ENCODE measurements around the gene PCNX2. TPM values are rescaled to one million over a fixed set of nuclear protein-coding genes. Genes with fewer than 3 reads are reported as not detected.
A peak's percentile ranks its signal among the peaks of the same experiment; 100 is the strongest.

The PCNX2 gene
- total and polyA plus RNA-seq, 4 donors: 24.4 to 85.8 (median 29.8) TPM

DNA sequence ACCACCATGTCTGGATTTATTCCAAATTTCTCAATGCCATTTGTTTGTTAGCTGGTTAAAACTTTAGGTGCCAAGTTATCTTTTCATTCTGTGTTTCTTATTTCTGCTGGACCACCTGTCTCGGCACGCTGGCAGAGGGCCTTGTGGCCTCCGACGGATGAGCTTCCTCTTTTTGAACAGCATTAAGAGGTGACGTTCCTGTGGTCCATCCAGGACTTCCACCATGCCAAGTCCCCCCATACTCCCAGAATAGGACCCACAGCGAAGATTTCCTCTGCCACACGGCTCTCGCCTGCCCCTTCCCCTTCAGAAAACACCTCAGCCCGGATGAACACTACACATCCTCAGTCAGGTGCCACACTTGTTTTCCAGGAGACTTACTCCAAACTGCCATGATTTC is 271.3 kb downstream of the PCNX2 start:
- Histone ChIP-seq H3K27ac (ENCODE audit: low read depth, low read length) (no peak overlapping the region), H3K27me3 (ENCODE audit: control insufficient read depth, insufficient read depth, low read length) (no peaks in the 10 kb centered on the region), H3K4me1 (ENCODE audit: control insufficient read depth, insufficient read depth, low read length) (peaks cover 19% of the 10 kb centered on the region), H3K4me3 (ENCODE audit: low read depth, low read length) (no peak overlapping the region), H3K9me3 (ENCODE audit: control insufficient read depth, insufficient read depth, low read length) (no peaks in the 10 kb centered on the region), H3K36me3 (ENCODE audit: control insufficient read depth, insufficient read depth, low read length) (peaks cover 5% of the 10 kb centered on the region)
- no peak for DNase-seq (ENCODE audit: low read depth in 4 of 6, low spot score in 6 of 6)
- 89% methylated on average over 8 of the region's 9 CpGs for WGBS (ENCODE audit: insufficient coverage)

DNA sequence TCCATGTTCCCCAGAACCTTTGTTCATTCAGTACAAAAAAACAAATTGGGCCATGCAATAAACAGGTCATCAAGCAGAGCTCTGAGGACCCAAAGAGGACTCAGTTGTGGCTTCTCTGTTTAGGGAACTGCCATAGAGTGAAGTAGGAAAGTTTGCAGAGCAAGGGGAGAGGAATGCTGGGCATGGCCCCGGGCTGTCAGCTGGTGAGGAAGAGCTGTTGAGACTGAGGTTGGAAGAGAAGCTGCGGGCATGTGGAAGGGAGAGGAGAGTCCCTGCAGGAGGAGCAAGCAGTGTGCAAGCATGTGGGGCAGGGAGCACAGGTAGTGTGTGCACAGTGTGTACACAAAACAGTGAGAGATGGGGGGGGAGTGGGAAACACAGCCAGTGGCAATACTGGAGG is 273.3 kb downstream of the PCNX2 start:
- no peak overlapping the region for H3K27ac ChIP-seq (ENCODE audit: low read depth, low read length)
- peaks cover 19% of the 10 kb centered on the region for H3K4me1 ChIP-seq (ENCODE audit: control insufficient read depth, insufficient read depth, low read length)
- DNase-seq (ENCODE audit: low read depth in 4 of 6, low spot score in 6 of 6): no peak
- no peaks in the 10 kb centered on the region for H3K9me3 ChIP-seq (ENCODE audit: control insufficient read depth, insufficient read depth, low read length)
- H3K4me3 ChIP-seq (ENCODE audit: low read depth, low read length): no peak overlapping the region
- H3K27me3 ChIP-seq (ENCODE audit: control insufficient read depth, insufficient read depth, low read length): no peaks in the 10 kb centered on the region
- WGBS (ENCODE audit: insufficient coverage): 96% methylated on average over 2 of the region's 2 CpGs
- peaks cover 5% of the 10 kb centered on the region for H3K36me3 ChIP-seq (ENCODE audit: control insufficient read depth, insufficient read depth, low read length)

DNA sequence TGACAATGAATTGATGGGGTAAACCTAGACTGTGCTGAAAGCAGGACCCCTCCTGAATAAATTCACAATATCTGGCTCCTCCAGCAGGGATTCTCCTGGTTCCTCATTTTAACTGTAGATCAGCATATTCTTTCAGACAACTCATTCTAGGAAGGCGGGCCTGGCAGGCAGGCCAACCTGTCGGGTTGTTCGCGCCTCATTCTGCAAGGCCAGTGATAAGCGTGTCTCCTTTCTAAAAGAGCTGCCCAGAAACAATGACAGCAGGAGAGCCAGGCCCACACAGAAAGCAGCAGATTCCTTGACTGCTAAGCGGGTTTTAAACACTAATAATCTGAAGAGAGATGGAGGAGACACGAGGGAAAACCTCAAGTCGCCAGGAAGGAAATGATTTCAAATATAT is 275.1 kb downstream of the PCNX2 start:
- H3K27me3 ChIP-seq (ENCODE audit: control insufficient read depth, insufficient read depth, low read length): no peaks in the 10 kb centered on the region
- 31% methylated on average over 5 of the region's 8 CpGs for WGBS (ENCODE audit: insufficient coverage)
- H3K4me1 ChIP-seq (ENCODE audit: control insufficient read depth, insufficient read depth, low read length): peaks cover 19% of the 10 kb centered on the region
- H3K4me3 ChIP-seq (ENCODE audit: low read depth, low read length): no peak overlapping the region
- H3K9me3 ChIP-seq (ENCODE audit: control insufficient read depth, insufficient read depth, low read length): no peaks in the 10 kb centered on the region
- no peak overlapping the region for H3K27ac ChIP-seq (ENCODE audit: low read depth, low read length)
- DNase-seq (ENCODE audit: low read depth in 4 of 6, low spot score in 6 of 6): peak in 2 of 6 donors; percentile 45 to 58
- H3K36me3 ChIP-seq (ENCODE audit: control insufficient read depth, insufficient read depth, low read length): peaks cover 5% of the 10 kb centered on the region

DNA sequence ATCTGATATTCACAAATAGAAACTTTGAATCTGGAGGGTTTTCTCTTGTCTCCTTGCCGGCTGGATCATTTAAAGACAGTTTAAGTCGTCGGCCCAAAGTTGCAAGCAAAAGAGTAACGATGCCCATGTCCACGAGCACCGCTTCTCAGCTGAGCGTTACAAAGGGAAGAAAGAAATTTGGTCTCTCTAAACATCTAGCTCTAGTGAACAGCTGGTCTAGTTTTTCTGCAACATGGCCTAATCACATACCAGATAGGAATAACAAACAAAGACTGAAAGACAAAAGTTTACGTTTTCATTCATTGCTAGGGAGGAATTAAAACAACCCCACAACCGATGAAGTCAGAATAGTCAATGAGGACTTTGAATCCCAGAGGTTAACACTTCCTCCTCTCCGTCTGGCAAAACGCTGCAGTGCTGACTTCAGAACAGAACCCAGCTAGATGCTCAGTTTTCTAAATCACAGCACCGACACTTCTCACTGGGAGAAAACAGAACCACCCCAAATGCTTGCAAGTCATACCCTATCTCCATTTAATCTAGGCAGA is 275.7 kb downstream of the PCNX2 start:
- H3K9me3 ChIP-seq (ENCODE audit: control insufficient read depth, insufficient read depth, low read length): no peaks in the 10 kb centered on the region
- peaks cover 3% of the 10 kb centered on the region for H3K36me3 ChIP-seq (ENCODE audit: control insufficient read depth, insufficient read depth, low read length)
- H3K27ac ChIP-seq (ENCODE audit: low read depth, low read length): no peak overlapping the region
- no peaks in the 10 kb centered on the region for H3K27me3 ChIP-seq (ENCODE audit: control insufficient read depth, insufficient read depth, low read length)
- DNase-seq (ENCODE audit: low read depth in 4 of 6, low spot score in 6 of 6): peak in 2 of 6 donors; percentile 51
- H3K4me3 ChIP-seq (ENCODE audit: low read depth, low read length): no peak overlapping the region
- peaks cover 19% of the 10 kb centered on the region for H3K4me1 ChIP-seq (ENCODE audit: control insufficient read depth, insufficient read depth, low read length)
- WGBS (ENCODE audit: insufficient coverage): 27% methylated on average over 3 of the region's 12 CpGs

DNA sequence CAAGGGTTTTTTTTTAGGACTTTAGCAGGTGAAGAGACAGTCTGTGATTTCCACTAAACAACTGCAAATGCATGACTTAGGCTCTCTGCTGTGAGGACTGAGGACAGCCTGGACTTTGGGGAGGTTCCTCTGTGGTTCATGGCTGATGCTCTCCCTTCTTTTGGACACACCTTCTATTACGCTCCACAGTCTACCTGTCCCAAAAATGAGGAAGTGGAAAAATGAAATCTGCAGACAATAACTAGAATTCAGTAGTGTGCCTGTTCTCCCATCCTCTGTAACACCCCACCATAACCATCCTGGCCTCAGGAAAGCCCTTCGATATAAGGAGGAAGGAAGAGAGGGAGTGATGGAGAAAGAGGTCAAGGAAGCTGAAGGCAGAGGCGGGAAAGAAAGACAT is 276.4 kb downstream of the PCNX2 start:
- H3K4me1 ChIP-seq (ENCODE audit: control insufficient read depth, insufficient read depth, low read length): peaks cover 19% of the 10 kb centered on the region
- no peaks in the 10 kb centered on the region for H3K9me3 ChIP-seq (ENCODE audit: control insufficient read depth, insufficient read depth, low read length)
- DNase-seq (ENCODE audit: low read depth in 4 of 6, low spot score in 6 of 6): no peak
- H3K36me3 ChIP-seq (ENCODE audit: control insufficient read depth, insufficient read depth, low read length): peaks cover under 1% of the 10 kb centered on the region
- WGBS (ENCODE audit: insufficient coverage): 92% methylated on average over 1 of the region's 3 CpGs
- no peaks in the 10 kb centered on the region for H3K27me3 ChIP-seq (ENCODE audit: control insufficient read depth, insufficient read depth, low read length)
- H3K27ac ChIP-seq (ENCODE audit: low read depth, low read length): no peak overlapping the region
- no peak overlapping the region for H3K4me3 ChIP-seq (ENCODE audit: low read depth, low read length)

DNA sequence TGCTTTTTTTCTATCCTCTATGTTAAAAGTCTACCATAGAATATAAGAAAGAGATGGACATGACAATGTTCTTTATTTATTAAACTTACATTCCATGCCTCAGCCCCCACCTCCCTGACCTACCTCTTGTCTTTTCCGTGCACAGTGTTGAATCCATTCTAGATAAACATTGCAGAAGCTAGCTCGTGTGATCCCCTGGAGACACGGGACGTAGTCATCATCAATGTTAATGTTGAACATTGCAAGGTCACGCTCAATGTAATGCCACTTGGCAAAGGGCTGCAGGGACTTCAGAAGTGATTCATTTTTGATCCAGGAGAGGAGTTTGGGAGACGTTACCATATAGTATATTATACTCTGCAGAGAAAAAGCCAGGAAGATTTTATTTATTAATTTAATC is 278.7 kb downstream of the PCNX2 start:
- DNase-seq (ENCODE audit: low read depth in 4 of 6, low spot score in 6 of 6): no peak
- WGBS (ENCODE audit: insufficient coverage): 51% methylated on average over 2 of the region's 6 CpGs
- H3K36me3 ChIP-seq (ENCODE audit: control insufficient read depth, insufficient read depth, low read length): no peaks in the 10 kb centered on the region
- no peaks in the 10 kb centered on the region for H3K27me3 ChIP-seq (ENCODE audit: control insufficient read depth, insufficient read depth, low read length)
- no peak overlapping the region for H3K27ac ChIP-seq (ENCODE audit: low read depth, low read length)
- peaks cover 19% of the 10 kb centered on the region for H3K4me1 ChIP-seq (ENCODE audit: control insufficient read depth, insufficient read depth, low read length)
- H3K4me3 ChIP-seq (ENCODE audit: low read depth, low read length): no peak overlapping the region
- no peaks in the 10 kb centered on the region for H3K9me3 ChIP-seq (ENCODE audit: control insufficient read depth, insufficient read depth, low read length)

DNA sequence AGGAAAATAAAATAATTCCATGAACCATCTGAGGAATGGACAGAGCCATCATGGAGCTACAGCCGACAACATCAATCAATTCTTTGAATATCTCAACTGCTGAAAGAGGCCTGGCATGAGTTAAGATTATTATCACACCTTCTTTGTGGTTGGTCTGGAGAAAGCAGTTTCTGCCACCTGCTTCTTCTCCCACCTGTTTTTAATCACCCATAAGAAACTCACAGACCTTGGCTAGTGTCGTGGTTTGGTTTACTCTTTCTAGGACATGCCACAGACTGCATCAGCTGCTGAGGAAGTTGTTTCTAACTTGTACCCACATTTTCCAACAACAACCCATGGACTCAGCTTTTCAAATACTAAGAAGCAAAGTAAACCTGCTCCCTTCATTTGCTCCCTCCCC is 279.6 kb downstream of the PCNX2 start:
- H3K4me1 ChIP-seq (ENCODE audit: control insufficient read depth, insufficient read depth, low read length): peaks cover 12% of the 10 kb centered on the region
- no peak overlapping the region for H3K27ac ChIP-seq (ENCODE audit: low read depth, low read length)
- no peaks in the 10 kb centered on the region for H3K9me3 ChIP-seq (ENCODE audit: control insufficient read depth, insufficient read depth, low read length)
- whole genome bisulfite sequencing (ENCODE audit: insufficient coverage): 100% methylated on average over 1 of the region's 2 CpGs
- no peaks in the 10 kb centered on the region for H3K36me3 ChIP-seq (ENCODE audit: control insufficient read depth, insufficient read depth, low read length)
- DNase-seq (ENCODE audit: low read depth in 4 of 6, low spot score in 6 of 6): no peak
- no peak overlapping the region for H3K4me3 ChIP-seq (ENCODE audit: low read depth, low read length)
- H3K27me3 ChIP-seq (ENCODE audit: control insufficient read depth, insufficient read depth, low read length): no peaks in the 10 kb centered on the region

DNA sequence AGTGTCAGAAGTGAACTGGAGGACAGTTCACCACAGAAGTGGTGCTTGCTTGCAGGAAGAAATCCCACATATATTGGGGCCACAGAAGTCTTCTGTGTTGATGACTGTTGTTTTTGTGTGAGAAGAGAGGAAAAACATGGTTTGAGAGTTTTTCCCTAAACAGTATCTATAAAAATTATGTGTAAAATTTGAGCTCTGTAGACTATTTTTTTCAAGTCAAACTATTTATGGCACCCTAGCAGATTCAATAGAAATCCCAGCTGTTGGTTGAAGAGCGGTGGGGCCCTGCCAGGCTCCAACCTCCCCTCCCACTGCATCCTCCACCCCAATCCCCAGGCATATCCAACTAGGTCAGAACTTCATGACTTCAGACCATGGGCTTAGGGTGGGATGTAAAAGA is 283.5 kb downstream of the PCNX2 start:
- no peaks in the 10 kb centered on the region for H3K9me3 ChIP-seq (ENCODE audit: control insufficient read depth, insufficient read depth, low read length)
- no peaks in the 10 kb centered on the region for H3K27me3 ChIP-seq (ENCODE audit: control insufficient read depth, insufficient read depth, low read length)
- no peak for DNase-seq (ENCODE audit: low read depth in 4 of 6, low spot score in 6 of 6)
- H3K36me3 ChIP-seq (ENCODE audit: control insufficient read depth, insufficient read depth, low read length): no peaks in the 10 kb centered on the region
- H3K27ac ChIP-seq (ENCODE audit: low read depth, low read length): no peak overlapping the region
- H3K4me3 ChIP-seq (ENCODE audit: low read depth, low read length): no peak overlapping the region
- H3K4me1 ChIP-seq (ENCODE audit: control insufficient read depth, insufficient read depth, low read length): no peaks in the 10 kb centered on the region
- 100% methylated on average over 1 of the region's 1 CpG for WGBS (ENCODE audit: insufficient coverage)

DNA sequence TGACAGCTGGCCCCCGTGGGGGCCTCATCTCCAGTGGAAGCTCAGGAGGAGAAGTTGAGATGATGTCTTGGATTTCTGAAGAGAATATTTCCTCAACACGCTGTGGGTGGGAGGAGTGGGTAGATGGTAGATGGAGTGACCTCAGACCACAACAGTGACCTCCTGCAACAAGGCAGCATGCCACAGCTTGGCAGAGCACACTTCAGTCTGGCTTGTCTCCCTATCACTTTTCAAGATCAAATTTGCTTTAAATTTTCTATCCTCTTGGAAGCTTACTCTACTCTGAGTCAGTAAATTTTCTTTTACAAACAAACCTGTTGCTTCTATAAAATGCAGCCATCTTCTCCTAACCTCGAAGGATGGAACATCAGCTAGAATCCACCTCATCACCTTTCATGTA is 285.4 kb downstream of the PCNX2 start:
- DNase-seq (ENCODE audit: low read depth in 4 of 6, low spot score in 6 of 6): no peak
- no peak overlapping the region for H3K4me3 ChIP-seq (ENCODE audit: low read depth, low read length)
- H3K27ac ChIP-seq (ENCODE audit: low read depth, low read length): no peak overlapping the region
- H3K4me1 ChIP-seq (ENCODE audit: control insufficient read depth, insufficient read depth, low read length): peaks cover 15% of the 10 kb centered on the region
- no peaks in the 10 kb centered on the region for H3K36me3 ChIP-seq (ENCODE audit: control insufficient read depth, insufficient read depth, low read length)
- H3K27me3 ChIP-seq (ENCODE audit: control insufficient read depth, insufficient read depth, low read length): no peaks in the 10 kb centered on the region
- WGBS (ENCODE audit: insufficient coverage): 83% methylated on average over 1 of the region's 3 CpGs
- H3K9me3 ChIP-seq (ENCODE audit: control insufficient read depth, insufficient read depth, low read length): no peaks in the 10 kb centered on the region

DNA sequence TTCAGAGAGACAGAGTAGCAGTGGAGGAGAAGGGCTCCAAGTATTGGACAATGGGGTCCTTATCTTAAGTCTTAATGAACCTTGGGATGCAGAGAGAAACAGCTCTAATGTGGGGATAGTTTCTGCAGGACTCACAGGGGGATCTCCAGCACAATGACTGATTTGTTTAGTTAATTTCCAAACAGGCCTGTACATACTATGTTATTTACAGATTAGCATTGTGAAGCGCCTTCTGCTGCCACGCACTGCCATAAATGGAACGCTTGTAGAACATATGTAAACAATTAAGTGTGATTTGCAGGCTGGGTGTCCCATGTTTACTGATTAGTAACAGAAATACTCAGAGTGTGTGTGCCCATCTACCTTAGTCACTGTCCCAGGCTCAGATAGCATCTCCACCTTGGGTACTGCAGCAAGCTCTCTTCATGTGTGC is 289.0 kb downstream of the PCNX2 start:
- WGBS (ENCODE audit: insufficient coverage): no CpG with 5 or more reads among the region's 3 CpGs
- DNase-seq (ENCODE audit: low read depth in 4 of 6, low spot score in 6 of 6): peak in 2 of 6 donors; percentile 58 to 59
- no peak overlapping the region for H3K4me3 ChIP-seq (ENCODE audit: low read depth, low read length)
- H3K36me3 ChIP-seq (ENCODE audit: control insufficient read depth, insufficient read depth, low read length): no peaks in the 10 kb centered on the region
- H3K4me1 ChIP-seq (ENCODE audit: control insufficient read depth, insufficient read depth, low read length): peaks cover 22% of the 10 kb centered on the region
- H3K9me3 ChIP-seq (ENCODE audit: control insufficient read depth, insufficient read depth, low read length): no peaks in the 10 kb centered on the region
- no peaks in the 10 kb centered on the region for H3K27me3 ChIP-seq (ENCODE audit: control insufficient read depth, insufficient read depth, low read length)
- H3K27ac ChIP-seq (ENCODE audit: low read depth, low read length): peak overlapping the region; percentile 73

Measured in spinal cord (tissue), 10 donors.